ENCODE data around the gene SPATA32.

The SPATA32 gene

DNA sequence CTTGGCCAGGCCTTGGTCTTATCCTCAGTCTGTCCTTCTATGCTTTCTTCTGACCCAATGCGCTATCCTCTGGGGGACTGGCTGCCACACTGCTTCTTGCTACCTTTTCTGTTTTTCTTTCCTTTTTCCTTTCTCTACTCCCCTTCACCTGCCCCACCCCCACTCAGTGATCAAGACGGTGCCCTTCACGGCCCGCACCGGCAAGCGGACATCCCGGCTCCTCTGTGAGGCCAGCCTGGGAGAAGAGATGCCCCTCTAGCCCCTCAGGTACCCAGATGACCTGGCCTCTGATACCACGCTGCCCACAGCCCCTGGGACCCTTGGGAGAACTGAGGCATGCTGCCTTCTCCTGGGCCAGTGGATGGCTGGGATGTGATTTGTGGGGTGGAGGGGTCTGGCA is 15.6 kb downstream of the SPATA32 start:
- no peak for DNase-seq

DNA sequence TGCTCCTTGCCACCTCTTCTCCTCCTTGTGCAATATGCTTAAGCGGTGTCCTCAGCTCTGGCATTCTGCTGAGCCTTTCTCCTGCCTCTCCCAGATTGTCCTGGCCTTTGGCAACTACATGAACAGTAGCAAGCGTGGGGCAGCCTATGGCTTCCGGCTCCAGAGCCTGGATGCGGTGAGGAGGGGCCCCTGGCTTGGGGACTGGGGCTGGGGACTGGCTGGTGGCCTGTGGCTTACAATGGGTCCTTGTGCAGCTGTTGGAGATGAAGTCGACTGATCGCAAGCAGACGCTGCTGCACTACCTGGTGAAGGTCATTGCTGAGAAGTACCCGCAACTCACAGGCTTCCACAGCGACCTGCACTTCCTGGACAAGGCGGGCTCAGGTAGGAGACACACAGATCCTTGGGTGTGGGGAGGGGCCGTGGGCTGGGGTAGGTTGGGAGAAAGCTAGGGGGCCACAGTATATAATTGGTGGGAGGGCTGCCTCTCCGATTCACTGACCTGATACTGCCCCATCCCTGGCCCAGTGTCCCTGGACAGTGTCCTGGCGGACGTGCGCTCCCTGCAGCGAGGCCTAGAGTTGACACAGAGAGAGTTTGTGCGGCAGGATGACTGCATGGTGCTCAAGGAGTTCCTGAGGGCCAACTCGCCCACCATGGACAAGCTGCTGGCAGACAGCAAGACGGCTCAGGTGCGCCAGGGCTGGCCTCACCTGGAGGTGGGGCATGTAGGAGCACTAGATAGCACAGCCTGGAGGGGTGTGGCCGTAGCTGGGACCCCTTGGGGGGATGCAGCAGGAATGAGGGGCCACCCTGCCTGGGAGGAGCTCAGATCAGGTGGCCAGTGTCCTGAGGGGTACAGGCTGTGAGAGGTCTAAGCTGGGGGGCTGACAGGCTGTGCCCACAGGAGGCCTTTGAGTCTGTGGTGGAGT is 16.9 kb downstream of the SPATA32 start:
- DNase-seq = no peak

DNA sequence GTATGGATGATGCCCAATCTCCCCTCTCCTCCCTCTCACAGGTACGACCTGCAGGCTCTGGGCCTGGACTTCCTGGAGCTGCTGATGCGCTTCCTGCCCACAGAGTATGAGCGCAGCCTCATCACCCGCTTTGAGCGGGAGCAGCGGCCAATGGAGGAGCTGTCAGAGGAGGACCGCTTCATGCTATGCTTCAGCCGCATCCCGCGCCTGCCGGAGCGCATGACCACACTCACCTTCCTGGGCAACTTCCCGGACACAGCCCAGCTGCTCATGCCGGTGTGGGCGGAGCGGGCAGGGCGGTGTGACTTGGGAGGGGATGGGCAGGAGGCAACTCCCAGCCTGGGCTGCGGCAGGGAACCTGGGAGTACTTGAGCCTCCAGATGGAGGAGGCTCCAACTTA is 18.1 kb downstream of the SPATA32 start:
- DNase-seq = no peak

DNA sequence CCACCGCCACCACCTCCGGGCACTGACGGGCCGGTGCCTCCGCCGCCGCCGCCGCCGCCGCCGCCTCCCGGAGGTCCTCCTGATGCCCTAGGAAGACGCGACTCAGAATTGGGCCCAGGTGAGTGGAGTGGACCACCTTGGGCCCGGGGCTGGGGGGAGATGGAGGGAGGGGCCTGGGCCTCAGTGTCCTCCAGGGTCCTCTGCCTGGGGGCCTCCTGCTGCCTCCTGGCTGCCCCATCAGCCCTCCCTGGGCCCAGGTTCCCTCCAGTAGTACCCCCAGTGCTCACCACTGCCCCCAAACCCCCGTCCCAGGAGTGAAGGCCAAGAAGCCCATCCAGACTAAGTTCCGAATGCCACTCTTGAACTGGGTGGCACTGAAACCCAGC is 19.9 kb downstream of the SPATA32 start:
- no peak for DNase-seq

GRCh38 chr17:45241328-45242028 is 20.4 kb downstream of the SPATA32 start:
- DNase-seq = no peak

DNA sequence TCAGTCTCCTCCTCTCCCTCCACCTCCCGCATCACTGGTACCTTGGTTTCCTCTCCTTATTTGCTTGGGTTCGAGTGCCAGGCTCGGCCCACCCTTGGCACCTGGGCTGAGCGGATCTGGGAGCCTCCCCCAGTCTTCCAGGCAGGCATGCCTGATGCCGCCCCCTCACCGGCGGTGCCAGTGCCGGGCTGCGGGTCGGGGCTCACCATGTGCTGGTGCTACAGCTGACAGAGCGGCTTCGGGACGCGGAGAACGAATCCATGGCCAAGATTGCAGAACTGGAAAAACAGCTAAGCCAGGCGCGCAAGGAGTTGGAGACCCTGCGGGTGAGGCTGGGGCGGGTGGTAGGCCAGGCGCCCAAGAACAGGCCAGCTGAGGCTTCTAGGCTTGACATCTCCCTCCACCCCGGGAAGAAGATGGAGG is 21.0 kb downstream of the SPATA32 start:
- DNase-seq = no peak

GRCh38 chr17:45238155-45238774 is 23.6 kb downstream of the SPATA32 start:
- no peak for DNase-seq

DNA sequence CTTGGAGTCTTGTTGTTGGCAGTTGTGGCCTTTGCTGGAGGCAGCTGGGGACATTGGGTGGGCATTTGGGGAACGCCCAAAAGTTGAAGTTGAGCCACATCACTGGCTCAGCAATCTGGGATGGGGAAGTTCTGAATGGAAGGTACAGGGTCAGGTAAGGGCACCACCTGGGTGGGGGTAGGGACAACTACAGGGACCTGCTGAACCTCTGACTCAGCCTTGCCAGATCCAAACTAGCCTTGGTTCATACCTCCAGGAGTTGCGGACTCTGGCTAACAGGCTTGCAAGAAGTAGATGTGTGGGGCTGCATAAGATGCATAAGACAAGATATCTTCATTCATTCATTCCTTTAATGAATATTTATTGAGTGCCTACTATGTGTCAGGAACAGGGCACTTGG is 24.2 kb downstream of the SPATA32 start:
- DNase-seq = no peak

DNA sequence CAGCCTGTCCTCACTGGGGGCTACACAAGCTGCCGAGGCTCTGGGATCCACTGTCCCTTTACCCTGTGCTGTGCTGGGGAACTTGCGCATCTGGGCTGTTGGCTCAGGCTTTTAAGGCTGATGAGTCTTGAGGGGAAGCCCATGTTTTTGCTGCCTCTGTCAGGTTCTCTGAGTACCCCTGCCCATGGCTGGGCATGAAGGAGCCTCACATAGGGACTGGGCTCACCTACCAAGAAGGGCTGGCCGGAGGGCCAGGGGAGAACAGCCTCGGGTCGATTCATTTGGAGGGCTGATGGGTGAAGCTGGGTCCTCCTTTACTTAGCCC is 25.6 kb downstream of the SPATA32 start:
- no peak for DNase-seq

DNA sequence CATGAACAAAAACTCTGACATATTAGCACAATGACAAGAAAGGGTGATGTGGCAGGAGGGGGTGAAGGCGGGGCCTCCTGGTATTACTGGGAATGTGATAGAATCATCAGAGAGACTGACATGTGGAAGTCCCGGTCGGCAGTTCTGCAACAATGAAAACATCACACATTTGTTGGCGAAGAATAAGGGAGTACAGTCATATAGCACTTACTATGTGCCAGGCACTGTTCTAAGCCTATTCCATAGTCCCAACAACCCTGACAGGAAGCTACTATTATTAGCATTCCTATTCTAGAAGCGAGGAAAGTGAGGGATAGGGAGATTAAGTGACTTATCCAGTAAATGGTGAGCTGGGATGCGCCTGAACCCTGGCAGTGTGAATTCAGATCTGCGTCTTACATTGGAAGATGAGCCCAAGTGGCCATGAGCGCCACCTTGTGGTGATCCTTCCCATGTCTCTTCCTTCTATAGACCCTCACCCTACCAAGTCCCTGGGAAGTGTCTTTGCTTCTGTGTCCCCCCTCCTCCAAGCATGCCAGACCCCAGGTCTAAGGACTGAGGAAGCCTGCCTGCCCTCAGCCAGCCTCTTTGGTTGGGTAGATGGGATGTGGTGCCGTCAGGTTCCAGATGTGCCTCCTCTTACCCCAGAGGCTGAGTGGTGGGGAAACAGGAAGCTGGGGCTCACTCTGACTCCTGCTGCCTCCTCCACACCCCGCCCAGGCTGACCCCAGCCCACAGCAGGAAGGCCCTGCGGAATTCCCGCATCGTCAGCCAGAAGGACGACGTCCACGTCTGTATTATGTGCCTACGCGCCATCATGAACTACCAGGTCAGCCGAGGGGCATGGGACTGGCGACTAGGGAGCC is 26.2 kb downstream of the SPATA32 start:
- DNase-seq = peak; percentile 72

GRCh38 chr17:45234641-45235415 is 27.1 kb downstream of the SPATA32 start:
- DNase-seq = peak; percentile 38

DNA sequence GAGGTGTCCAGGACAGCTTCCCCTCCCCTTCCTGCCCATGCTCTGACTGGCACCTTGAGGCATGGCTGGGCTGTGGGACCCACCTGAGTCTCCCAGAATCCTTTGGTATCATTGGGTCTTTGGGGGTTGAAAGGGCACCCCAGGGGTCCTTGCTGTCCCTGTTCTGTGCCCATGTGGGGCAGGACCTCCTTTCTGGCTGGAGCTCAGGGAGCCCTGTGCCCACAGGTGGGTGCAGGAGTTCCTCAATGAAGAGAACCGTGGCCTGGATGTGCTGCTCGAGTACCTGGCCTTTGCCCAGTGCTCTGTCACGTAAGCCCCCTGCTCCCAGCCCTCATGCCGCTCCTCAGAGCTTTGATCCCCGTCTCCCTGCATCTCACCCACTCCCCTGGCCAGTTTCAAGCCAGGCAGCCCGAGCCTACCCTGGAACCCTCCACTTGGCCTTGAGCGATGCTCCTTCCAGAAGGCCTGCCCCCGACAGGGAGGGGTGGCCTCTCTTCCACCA is 28.4 kb downstream of the SPATA32 start:
- no peak for DNase-seq

GRCh38 chr17:45232514-45233422 is 29.1 kb downstream of the SPATA32 start:
- no peak for DNase-seq

DNA sequence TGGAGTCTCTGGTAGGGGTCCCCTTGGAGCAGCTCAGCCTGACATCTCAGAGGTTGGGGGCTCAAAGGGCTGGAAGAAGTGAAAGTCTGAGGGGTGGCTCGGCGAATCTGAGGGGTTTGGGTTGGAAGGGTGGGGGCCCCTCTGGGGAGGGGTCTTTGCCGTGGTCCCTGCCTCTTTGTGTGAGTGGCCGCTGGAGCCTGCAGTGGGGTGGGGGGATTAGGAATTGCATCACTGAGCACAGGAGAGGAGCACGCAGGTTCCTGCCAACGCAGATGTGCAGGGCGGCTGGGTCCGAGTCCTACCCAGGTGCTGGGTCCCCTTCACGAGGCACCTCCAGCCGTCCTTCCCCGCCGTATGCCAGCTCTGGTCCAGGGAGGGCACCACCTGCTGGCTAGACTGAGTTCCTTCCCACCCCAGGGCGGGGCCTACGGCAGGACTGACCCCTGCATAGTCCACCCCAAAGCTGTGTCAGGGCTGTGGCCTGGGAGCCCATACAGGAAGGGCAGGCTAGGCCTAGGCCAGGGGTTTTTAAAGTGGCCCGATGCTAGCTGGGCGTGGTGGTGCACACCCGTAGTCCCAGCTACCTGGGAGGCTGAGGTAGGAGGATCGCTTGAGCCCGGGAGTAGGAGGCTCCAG is 30.3 kb downstream of the SPATA32 start:
- peak; percentile 22 for DNase-seq

GRCh38 chr17:45230787-45231480 is 31.0 kb downstream of the SPATA32 start:
- DNase-seq = no peak

- no peak for DNase-seq
Measured at GRCh38 chr17:45230410-45230786, 31.5 kb downstream of the SPATA32 start.

- DNase-seq = peak; percentile 29
Measured at GRCh38 chr17:45229681-45230409, 32.0 kb downstream of the SPATA32 start.

DNA sequence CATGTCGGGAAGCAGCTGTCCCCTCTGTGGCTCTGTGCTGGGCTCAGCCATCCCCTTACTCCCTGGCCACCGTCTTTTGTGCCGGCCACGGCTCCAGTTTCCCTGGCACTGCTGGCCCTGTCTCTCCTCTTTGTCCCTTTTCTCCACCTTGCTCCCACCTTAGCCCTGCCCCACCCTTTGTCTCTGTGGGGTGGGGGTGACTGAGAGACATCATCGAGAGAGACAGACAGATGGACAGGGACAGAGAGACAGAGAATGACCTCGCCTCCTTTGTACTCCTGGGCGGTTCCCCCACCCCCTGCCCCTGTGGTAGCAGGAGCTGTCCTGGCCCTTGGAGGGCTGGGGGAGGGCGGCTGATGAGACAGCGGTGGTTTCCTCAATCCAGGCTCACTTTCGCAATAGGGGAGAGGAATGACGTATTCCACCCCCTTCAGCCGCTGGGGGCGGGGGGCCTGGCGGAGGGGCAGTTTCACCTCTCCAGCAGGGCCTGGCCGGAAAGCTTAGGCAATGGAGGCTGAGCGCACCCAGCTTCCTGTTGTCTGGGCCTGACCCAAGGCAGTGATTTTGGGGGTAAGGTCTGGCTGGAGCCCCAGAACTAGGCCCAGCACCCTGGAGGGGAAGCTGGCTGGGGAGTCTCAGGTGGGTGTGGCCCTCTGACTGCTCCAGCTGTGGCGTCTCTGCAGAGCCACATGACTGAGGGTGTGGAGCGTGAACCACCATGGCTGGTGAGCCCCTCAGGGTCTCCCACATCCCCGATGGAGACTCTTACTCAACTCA is 32.9 kb downstream of the SPATA32 start:
- peak; percentile 96 for DNase-seq
